ENCODE data around the gene CRX.

DNA sequence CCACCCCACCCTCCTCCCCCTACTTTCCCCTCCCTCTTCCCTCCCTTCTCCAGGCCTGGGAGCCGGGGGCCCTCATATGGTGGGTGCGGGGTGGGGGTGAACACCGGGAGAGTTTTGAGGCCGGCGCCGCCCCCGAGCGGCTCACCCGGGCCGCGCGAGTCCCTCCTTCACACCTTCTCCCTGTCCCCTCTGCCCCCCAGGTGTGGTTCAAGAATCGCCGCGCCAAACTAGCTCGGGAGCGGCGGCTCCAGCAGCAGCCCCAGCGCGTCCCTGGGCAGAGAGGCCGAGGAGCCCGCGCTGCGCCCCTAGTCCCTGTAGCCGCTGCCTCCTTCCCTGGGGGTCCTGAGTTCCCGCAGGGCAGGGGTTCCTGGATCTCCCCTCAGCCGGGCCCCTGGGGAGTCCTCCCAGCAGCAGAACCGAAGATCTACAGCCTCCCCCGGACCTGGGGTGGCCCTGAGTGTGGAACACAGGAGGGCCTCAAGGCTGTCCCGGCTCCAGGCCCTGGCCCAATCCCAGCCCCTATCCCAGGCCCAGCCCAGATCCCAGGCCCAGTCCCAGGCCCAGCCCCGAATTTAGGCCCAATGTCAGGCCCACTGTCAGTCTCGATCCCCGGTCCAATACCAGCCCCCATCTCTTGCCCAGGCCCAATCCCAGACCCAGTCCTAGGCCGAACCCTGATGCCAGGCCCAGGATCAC, 39.0 kb downstream of the CRX start:
- TF ChIP-seq EZH2 (IDR thresholded peaks at IDR 0.05; ENCODE audit: borderline replicate concordance, low read depth, low read length, severe bottlenecking) = no peak
- TF ChIP-seq, protein P1, sequence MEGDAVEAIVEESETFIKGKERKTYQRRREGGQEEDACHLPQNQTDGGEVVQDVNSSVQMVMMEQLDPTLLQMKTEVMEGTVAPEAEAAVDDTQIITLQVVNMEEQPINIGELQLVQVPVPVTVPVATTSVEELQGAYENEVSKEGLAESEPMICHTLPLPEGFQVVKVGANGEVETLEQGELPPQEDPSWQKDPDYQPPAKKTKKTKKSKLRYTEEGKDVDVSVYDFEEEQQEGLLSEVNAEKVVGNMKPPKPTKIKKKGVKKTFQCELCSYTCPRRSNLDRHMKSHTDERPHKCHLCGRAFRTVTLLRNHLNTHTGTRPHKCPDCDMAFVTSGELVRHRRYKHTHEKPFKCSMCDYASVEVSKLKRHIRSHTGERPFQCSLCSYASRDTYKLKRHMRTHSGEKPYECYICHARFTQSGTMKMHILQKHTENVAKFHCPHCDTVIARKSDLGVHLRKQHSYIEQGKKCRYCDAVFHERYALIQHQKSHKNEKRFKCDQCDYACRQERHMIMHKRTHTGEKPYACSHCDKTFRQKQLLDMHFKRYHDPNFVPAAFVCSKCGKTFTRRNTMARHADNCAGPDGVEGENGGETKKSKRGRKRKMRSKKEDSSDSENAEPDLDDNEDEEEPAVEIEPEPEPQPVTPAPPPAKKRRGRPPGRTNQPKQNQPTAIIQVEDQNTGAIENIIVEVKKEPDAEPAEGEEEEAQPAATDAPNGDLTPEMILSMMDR (IDR thresholded peaks at IDR 0.05; ENCODE audit: borderline replicate concordance, extremely low read depth, low read length, poor library complexity, severe bottlenecking) = no peak
